HG02970 (cell line): ENCODE results near the gene MTCL1.
"Not testable (repeated sequence)": the region's sequence is repeated elsewhere in the genome, so short reads cannot be mapped to it uniquely, and the experiment has no call there.

Experiments
- ATAC-seq: cut with Tn5 transposase; IDR thresholded peaks from one replicate; pipeline ENCODE4 v1.9.1; 2021; ENCODE audit warnings: mild to moderate bottlenecking, moderate library complexity, moderate number of reproducible peaks; ENCODE audit not compliant: unreplicated experiment, low FRiP score

The MTCL1 gene

DNA sequence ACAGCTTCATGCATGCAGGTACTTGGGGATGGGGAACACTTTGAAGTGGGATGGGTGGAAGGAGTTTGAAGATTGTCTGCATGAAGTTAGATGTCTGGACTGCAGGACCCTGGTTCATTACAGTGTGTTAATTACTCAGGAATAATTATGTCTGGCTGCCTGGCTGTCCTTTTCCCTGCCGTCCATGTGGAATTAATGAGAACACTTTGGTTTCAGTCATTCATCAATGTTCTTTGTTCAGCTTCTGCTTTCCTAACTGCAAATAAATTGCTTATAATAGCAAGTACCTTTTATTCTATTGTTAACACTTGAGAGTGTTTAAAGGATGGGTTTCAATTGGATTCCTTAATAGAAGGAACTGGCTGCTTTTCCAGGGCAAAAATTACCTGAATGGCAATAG lies 35.8 kb downstream of the MTCL1 start:
- no peak for ATAC-seq

- no peak for ATAC-seq
Measured at GRCh38 chr18:8741532-8741931, 36.2 kb downstream of the MTCL1 start.

DNA sequence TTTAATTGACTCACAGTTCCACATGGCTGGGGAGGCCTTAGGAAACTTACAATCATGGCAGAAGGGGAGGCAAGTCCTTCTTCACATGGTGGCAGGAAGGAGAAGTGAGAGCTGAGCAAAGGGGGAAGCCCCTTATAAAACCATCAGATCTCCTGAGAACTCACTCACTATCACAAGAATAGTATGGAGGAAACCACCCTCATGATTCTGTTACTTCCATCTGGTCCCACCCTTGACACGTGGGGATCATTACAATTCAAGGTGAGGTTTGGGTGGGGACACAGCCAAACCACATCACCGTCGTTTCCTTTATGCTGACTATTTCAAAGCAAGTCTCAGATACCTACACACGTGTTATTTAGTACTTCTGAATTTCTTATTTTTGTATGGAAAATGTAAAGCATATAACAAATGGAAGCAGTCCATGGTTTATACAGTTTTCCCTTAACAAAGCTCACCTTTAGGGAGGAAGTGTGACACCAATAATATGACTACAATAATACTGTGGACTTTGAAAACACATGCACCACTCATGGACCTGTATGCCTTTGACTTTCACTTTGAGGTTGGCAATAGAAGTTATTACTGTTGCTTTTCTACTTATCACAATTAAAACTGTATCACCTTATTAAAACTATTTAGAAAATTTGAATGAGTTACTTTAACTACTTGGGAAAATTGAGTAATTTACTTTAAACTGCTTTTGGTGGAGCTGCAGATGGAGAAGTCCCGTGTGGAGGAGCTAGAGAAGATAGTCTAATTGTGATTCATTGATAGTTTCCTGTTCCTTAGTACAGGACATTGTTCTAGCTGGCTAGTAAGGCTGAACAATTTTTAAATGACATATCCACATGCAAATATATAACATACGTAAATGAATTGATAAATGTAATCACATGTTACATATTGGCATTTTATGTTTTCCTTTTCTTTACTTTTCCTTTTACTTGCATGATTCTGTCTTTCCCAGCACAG lies 37.3 kb downstream of the MTCL1 start:
- ATAC-seq, result no peak

DNA sequence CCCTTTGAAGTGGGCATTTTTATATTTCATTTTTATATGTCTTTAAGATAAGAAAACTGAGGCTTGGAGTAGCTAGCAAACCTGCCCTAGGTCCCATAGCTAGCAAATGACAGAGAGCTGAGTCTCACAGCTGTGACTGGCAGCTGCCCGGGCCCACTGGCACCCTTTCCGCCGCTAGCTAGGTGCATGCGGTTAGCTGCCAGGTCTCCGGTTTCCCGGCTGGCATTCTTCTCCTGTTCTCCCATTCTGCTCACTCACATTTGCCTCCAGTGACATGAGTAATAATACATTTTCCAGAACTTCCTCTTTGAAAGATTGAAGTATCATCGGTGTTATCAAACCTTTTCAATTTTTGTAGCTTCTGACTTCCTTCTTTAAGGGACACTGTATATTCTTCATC lies 38.7 kb downstream of the MTCL1 start:
- no peak for ATAC-seq

DNA sequence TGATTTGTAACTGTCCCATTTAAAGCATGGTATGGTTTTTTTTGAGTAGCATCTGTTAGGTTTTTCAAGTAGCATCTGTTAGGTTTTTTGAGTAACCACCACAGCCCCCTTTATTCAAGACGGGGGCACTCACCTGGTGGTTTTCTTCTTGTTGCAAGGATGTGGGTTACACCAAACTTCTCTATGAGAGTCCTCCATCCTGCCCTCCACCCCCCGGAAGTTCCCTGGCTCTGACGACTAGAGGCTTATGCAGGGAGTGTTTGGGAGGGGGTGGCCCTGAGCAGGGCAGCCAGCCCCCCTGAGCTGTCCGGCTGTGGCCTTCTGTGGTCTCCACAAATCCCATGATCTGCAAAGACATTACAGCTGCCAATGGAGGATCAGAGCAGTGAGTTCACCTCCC lies 39.3 kb downstream of the MTCL1 start:
- no peak for ATAC-seq

GRCh38 chr18:8745355-8746014 lies 40.1 kb downstream of the MTCL1 start:
- ATAC-seq, result no peak

- no peak for ATAC-seq
Measured at GRCh38 chr18:8747440-8747937, 42.1 kb downstream of the MTCL1 start.

DNA sequence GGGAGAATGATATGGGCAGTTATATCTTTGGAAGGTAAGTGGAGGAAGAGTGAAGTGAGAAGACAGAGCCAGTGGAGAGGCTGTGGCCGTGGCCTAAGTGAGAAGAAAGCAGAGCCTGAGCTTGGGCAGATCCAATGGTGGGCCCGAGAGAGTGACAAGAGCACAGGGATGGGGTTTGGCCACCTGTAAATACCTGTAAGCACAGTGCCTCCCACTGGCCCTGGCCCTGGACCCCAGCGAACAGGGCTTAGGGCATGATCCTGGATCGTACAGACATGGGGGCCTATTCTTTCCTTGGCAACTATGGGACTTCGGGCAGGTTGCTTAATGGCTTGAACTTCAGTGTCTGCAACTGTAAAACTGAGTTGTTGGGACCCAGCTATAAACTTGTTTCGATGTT lies 44.1 kb downstream of the MTCL1 start:
- no peak for ATAC-seq

DNA sequence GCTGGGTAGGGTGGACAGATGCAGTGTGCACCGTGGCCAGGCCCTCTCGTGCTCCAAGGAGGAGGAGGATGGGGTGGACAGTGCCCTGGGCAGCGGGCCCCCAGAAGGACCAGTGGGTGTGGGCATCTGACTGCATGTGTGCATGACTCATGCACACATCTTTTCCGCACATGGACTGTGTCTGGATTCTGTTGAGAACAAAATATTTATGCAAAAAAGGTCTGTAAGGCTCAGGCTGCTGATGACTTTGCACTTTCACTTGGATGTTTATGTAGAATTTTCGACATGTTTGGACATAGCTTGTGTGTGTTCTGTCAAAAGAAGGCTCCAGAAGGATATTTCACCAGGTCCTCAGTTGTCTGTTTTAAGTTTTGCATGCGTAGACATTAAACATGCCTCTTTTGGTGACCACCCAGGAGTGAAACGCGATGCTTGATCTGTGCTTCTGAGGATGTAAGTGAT lies 45.6 kb downstream of the MTCL1 start:
- no peak for ATAC-seq

DNA sequence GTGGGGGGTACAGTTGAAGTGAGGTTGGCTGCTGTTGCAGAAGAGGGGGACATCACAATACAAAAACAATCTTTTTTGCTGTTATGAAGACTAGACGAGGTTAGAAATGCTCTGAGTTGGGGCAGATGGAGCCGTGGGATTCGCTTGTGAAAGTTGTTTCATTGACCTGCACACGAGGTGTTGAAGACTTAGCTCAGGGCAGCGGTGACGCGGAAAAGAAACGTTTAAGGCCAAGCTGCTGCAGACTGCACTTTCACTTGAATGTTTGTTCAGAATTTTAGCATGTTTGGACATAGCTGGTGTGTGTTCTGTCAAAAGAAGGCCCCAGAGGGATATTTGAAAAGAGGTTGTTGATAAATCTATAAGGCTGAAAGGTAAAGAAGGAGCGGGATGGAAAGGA lies 46.3 kb downstream of the MTCL1 start:
- ATAC-seq, result no peak

- ATAC-seq, result no peak
Measured at GRCh38 chr18:8752329-8752728, 47.0 kb downstream of the MTCL1 start.

GRCh38 chr18:8754995-8755960 lies 49.9 kb downstream of the MTCL1 start:
- no peak for ATAC-seq

DNA sequence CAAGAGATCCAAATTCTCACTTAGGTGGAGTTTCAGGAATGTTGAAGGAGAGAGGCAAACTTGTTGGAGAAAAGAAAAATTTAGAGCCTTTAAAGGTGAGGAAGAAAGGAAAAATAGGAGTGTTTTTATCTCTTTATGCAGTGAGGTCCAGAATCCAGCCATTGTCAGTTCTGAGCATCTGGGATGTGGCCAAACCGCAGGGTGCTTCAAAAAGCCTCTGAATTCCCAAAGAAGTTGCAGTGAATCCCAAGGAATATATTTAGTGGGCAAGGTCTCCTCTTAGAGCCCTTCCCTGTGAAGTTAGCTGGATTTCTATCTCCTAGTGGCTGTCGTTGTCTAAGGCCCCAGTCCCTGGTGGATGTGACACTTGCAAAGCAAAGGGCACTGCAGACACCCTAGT lies 51.2 kb downstream of the MTCL1 start:
- no peak for ATAC-seq

DNA sequence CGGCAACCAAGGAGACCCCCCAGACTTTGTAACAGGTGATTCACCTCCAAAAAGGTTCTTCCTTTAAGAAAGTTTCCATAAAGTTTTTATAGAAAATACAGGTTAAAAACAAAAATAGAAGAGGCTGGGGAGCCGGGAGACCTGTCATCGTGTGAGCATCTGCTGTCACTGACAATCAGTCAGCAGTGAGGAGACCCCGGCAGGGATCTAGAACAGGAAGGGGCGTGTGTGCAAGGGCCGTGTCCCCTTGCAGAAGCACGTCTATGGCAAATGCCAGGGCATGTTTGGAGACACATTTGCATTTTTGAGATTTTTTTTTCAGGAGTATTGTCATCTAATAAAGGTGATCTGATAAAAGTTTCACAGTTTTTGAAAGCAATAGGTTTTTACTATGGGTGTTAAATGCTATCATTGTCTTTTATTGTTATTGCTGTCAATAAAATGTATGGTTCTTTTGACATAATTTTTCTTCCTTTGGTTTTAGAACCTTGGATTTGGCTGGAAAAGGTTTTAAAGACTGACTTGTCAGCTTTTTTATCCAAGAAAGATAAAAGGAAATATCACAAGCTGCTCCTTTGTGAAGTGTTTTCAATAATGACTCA lies 52.1 kb downstream of the MTCL1 start:
- ATAC-seq, result no peak

GRCh38 chr18:8758466-8758865 lies 53.1 kb downstream of the MTCL1 start:
- ATAC-seq, result no peak

DNA sequence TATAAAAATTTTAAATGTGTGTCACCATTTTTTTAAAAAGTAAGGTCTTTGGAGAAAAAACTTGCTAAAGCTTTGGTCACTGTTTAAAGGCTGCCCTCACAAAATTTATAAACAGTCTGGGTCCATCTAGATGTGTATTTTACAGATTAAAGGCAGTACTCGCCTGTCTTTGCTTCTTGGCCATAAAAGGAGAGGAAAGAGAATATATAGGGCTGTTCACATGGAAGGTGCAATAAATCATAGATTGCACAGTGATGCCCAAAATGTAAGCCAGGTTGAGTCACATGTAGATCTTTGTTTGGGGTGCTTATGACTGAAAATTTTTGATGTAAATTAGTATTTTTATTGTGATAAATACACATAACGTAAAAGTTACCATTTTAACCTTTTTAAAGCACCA lies 55.6 kb downstream of the MTCL1 start:
- ATAC-seq, result no peak

DNA sequence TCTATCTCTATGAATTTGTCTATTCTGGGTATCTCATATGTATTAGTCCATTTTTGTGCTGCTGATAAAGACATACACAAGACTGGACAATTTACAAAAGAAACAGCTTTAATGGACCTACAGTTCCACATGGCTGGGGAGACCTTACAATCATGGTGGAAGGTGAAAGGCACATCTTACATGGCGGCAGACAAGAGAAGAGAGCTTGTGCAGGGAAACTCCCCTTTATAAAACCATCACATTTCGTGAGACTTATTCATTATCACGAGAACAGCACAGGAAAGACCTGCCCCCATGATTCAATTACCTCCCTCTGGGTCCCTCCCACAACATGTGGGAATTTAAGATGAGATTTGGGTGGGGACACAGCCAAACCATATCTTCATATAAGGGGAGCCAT lies 56.2 kb downstream of the MTCL1 start:
- ATAC-seq, result not testable (repeated sequence)

DNA sequence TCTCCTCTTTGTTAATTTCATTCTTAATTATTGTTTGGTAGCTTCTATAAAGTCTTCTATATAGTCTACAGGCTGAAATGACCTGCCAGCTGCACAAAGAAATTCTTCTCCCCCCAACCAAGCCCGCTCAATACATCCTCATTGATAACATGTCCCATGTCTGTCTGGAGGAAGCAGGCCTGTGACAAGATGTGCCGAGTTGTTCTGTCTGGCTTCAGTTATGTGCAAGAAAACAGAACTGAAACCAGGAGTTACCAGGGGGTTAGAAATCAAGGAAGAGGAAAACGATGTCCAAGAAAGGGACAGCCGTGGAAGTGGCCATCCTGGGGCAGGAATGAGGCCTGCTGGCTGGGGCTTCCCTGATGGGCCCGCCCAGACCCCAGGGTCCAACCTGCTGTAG lies 57.6 kb downstream of the MTCL1 start:
- ATAC-seq, result no peak

DNA sequence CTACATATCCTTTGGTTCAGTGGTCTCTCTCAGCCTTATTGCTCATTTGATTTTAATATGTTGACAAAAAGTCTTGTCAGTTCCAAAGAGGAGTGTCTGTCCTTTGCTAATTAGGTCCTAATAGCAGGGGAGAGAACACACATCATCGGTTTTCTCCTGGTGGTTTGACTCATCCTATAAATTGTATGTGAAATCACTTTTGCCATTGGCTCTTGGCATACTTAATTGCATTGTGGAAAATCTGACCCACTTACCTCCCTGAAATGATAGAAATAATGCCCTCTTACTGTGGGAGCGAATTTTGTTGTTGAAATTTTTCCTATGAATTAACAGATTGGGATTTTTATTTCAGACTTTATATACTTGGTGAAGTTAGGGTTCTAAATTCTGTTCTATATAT lies 58.3 kb downstream of the MTCL1 start:
- no peak for ATAC-seq
